Glutamatergic neuron (in vitro differentiated cells): Measurements from ENCODE around the gene TGM2. TPM values are rescaled to one million over a fixed set of nuclear protein-coding genes. Genes with fewer than 3 reads are reported as not detected.

Source experiments
- DNase-seq: peaks from one replicate; pipeline ENCODE4 v3.0.0; 2022
- H3K27ac Mint-ChIP-seq: one replicate; pipeline ENCODE4 v1.8.0; 2020; ENCODE audit warnings: mild to moderate bottlenecking, mixed read lengths, inconsistent platforms; ENCODE audit not compliant: unreplicated experiment
- H3K27me3 Mint-ChIP-seq: one replicate; pipeline ENCODE4 v1.8.0; 2020; ENCODE audit warnings: mild to moderate bottlenecking, moderate library complexity, mixed read lengths, inconsistent platforms; ENCODE audit not compliant: unreplicated experiment
- H3K36me3 Mint-ChIP-seq: one replicate; pipeline ENCODE4 v1.8.0; 2020; ENCODE audit warnings: mild to moderate bottlenecking, mixed read lengths, inconsistent platforms; ENCODE audit not compliant: unreplicated experiment
- H3K4me1 Mint-ChIP-seq: one replicate; pipeline ENCODE4 v1.8.0; 2020; ENCODE audit warnings: mild to moderate bottlenecking, low read depth, mixed read lengths, inconsistent platforms; ENCODE audit not compliant: unreplicated experiment
- H3K4me3 Mint-ChIP-seq: one replicate; pipeline ENCODE4 v1.8.0; 2020; ENCODE audit warnings: mild to moderate bottlenecking, mixed read lengths, inconsistent platforms; ENCODE audit not compliant: unreplicated experiment
- H3K9me3 Mint-ChIP-seq: one replicate; pipeline ENCODE4 v1.8.0; 2020; ENCODE audit warnings: mild to moderate bottlenecking, moderate library complexity, mixed read lengths, inconsistent platforms; ENCODE audit not compliant: unreplicated experiment
- total RNA-seq: library from RNA; stranded (reverse); fragmentation: NEBNext Ultra II Directional; extraction: Animal tissue kit (Norgen Biotek cat#: 25700); gene quantifications from one replicate; pipeline ENCODE4 v1.2.1, GENCODE V29; 2021; ENCODE audit not compliant: unreplicated experiment
- TF ChIP-seq, protein P1 (sequence below): fragments of 200-600 bp; sonication (generic); IDR thresholded peaks from one replicate; pipeline ENCODE4 v1.5.0; 2021; ENCODE audit not compliant: partially characterized antibody, unreplicated experiment

The TGM2 gene
- total RNA-seq, 1 donor from 2014 or later = not detected

DNA sequence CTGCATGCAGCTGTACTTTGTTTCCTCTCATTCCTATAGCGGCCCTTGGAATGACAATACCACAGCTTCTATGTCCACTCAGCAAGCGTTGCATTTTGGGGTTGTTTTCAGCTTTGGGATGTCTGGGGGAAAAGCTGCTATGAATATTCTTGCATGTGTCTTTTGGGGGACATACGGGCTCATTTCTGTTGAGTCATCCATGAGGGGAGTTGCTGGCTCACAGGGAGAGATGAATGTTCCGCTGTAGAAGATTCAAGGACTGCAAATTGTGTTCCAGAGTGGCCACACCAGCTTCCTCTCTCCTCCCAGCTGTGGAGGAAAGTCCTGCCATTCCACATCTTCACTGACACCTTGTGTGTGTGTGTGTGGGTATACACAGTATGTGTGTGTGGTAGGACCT, 43.3 kb downstream of the TGM2 start:
- no peak for DNase-seq
- TF ChIP-seq, protein P1, sequence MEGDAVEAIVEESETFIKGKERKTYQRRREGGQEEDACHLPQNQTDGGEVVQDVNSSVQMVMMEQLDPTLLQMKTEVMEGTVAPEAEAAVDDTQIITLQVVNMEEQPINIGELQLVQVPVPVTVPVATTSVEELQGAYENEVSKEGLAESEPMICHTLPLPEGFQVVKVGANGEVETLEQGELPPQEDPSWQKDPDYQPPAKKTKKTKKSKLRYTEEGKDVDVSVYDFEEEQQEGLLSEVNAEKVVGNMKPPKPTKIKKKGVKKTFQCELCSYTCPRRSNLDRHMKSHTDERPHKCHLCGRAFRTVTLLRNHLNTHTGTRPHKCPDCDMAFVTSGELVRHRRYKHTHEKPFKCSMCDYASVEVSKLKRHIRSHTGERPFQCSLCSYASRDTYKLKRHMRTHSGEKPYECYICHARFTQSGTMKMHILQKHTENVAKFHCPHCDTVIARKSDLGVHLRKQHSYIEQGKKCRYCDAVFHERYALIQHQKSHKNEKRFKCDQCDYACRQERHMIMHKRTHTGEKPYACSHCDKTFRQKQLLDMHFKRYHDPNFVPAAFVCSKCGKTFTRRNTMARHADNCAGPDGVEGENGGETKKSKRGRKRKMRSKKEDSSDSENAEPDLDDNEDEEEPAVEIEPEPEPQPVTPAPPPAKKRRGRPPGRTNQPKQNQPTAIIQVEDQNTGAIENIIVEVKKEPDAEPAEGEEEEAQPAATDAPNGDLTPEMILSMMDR = no peak
- Mint-ChIP-seq H3K9me3 (no peaks in the 10 kb centered on the region), H3K27me3 (peaks cover 1% of the 10 kb centered on the region), H3K4me1 (no peaks in the 10 kb centered on the region), H3K4me3 (no peak overlapping the region), H3K36me3 (no peaks in the 10 kb centered on the region), H3K27ac (no peak overlapping the region)

DNA sequence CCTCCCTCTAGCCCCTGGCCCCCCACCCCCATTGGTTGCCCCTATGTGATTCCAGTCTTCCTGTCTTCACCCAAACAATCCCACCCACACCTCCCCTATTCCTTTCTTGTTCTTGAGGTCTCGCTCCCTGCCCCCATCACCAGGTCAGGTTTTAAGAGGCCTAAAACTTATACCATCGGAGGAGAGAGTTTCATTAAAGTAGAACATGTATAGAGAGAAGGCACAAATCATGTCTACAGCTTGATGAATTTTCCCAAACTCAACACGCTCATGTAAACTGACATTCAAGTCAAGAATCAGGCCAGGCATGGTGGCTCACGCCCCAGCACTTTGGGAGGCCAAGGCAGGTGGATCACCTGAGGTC, 44.5 kb downstream of the TGM2 start:
- no peak for DNase-seq
- H3K9me3 Mint-ChIP-seq = no peaks in the 10 kb centered on the region
- H3K4me3 Mint-ChIP-seq = no peak overlapping the region
- H3K4me1 Mint-ChIP-seq = no peaks in the 10 kb centered on the region
- H3K36me3 Mint-ChIP-seq = no peaks in the 10 kb centered on the region
- H3K27ac Mint-ChIP-seq = no peak overlapping the region
- peaks cover 1% of the 10 kb centered on the region for H3K27me3 Mint-ChIP-seq
- TF ChIP-seq, protein P1 = no peak

DNA sequence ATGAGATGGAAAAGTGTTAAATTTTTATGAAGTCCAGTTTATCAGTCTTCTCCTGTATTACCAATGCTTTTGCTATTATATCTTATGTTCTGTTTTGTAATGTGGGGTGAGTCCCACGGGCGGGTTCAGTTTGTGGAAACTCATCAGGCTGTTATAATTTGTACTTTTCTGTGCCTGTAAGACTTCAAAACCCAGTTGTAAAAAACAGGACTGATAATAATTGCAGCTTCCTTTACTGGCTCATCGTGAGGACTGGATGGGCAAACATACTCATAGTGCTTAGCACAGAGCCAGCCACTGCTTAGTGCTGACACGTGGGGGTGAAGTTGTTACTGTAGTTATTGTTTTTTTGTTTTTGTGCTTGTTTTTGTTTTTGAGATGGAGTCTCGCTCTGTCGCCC, 45.6 kb downstream of the TGM2 start:
- Mint-ChIP-seq H3K27ac (no peak overlapping the region), H3K4me1 (no peaks in the 10 kb centered on the region), H3K4me3 (no peak overlapping the region), H3K36me3 (no peaks in the 10 kb centered on the region), H3K9me3 (no peaks in the 10 kb centered on the region), H3K27me3 (peaks cover 1% of the 10 kb centered on the region)
- TF ChIP-seq, protein P1 = no peak
- no peak for DNase-seq

DNA sequence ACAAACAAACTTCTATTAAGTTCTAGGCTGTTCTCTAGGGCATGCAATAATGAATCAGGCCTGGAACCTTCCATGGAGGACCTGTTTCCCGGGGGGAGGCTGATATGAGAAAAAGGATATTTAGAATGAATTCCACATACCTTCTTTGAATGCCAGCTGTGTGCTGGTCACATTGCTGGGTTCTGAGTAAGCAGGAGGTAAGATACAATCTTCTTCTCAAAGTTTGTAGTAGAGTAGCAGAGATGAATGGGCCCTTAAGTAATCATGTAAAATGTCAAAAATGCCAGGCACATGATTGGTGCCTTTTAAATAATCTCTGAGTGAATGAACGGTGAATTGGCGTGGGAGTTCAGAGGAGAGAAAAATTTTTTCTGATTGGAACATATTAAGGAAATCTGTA, 47.4 kb downstream of the TGM2 start:
- no peak for DNase-seq
- Mint-ChIP-seq H3K4me3 (no peak overlapping the region), H3K36me3 (no peaks in the 10 kb centered on the region), H3K4me1 (no peaks in the 10 kb centered on the region), H3K27ac (no peak overlapping the region), H3K9me3 (no peaks in the 10 kb centered on the region), H3K27me3 (peaks cover 1% of the 10 kb centered on the region)
- TF ChIP-seq, protein P1 = no peak

DNA sequence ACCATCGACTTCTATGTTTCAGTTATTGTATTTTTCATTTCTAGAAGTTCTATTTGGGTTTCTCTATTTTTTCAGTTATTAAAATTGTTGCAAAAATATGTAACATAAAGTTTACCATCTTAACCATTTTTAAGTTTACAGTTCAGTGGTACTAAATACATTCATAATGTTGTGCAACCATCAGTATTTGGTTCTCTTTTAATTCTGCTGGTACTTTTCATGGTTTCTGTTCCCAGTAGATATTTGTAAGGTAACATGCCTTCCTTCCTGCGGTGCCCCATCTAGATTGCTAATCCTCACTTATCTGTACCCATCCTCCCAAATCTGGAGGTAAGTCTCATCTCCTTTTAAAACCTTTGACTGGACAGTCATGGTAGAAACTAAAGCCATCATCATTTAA, 47.9 kb downstream of the TGM2 start:
- H3K9me3 Mint-ChIP-seq = no peaks in the 10 kb centered on the region
- H3K4me3 Mint-ChIP-seq = no peak overlapping the region
- TF ChIP-seq, protein P1 = no peak
- peaks cover 1% of the 10 kb centered on the region for H3K27me3 Mint-ChIP-seq
- no peaks in the 10 kb centered on the region for H3K4me1 Mint-ChIP-seq
- no peak overlapping the region for H3K27ac Mint-ChIP-seq
- no peaks in the 10 kb centered on the region for H3K36me3 Mint-ChIP-seq
- no peak for DNase-seq
